Measurements from ENCODE around the gene SMLR1. TPM values are rescaled to one million over a fixed set of nuclear protein-coding genes. Genes with fewer than 3 reads are reported as not detected.

The SMLR1 gene
- total RNA-seq, 6 experiments from 2014 or later, result not detected

DNA sequence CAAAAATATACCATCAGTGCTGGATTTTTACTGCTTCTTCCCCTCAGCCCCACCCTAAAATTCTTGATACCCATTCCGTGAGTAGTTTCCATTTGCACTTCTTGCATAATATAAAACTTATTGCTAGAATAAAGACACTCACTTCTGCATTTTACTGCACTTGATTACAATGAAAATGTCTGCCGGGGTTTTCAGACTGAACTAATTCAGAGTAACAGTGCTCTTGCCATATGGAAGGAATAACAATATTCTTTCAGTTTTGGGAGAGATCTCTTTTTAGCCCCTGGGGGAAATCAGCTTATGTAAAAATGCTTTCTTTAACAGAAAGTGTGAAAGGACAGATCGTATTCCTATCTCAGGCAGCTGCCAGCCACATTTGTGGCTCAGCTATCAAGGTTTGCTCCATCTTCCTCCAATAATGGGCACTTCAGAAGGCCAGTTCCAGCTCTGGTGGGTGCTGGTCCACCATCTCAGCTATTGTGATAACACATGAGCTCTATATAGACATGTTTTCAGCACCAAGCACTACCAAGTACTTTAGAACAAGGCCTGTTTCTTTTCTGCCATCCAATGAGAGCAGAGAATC is 8.9 kb downstream of the SMLR1 start:
- Mint-ChIP-seq H3K4me1 (ENCODE audit: low read depth) (peaks cover 12% of the 10 kb centered on the region), H3K27ac (no peak overlapping the region), H3K9me3 (no peaks in the 10 kb centered on the region), H3K4me3 (no peak overlapping the region), H3K36me3 (ENCODE audit: low read depth) (peaks cover 6% of the 10 kb centered on the region; the same call in 1 of the 2 replicates), H3K27me3 (ENCODE audit: insufficient read depth) (no peaks in the 10 kb centered on the region)
- TF ChIP-seq, protein P1, sequence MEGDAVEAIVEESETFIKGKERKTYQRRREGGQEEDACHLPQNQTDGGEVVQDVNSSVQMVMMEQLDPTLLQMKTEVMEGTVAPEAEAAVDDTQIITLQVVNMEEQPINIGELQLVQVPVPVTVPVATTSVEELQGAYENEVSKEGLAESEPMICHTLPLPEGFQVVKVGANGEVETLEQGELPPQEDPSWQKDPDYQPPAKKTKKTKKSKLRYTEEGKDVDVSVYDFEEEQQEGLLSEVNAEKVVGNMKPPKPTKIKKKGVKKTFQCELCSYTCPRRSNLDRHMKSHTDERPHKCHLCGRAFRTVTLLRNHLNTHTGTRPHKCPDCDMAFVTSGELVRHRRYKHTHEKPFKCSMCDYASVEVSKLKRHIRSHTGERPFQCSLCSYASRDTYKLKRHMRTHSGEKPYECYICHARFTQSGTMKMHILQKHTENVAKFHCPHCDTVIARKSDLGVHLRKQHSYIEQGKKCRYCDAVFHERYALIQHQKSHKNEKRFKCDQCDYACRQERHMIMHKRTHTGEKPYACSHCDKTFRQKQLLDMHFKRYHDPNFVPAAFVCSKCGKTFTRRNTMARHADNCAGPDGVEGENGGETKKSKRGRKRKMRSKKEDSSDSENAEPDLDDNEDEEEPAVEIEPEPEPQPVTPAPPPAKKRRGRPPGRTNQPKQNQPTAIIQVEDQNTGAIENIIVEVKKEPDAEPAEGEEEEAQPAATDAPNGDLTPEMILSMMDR (IDR thresholded peaks at IDR 0.05), result no peak
- DNase-seq, result no peak

- no peak for DNase-seq
- Mint-ChIP-seq H3K36me3 (ENCODE audit: low read depth) (peaks cover 6% of the 10 kb centered on the region; the same call in 1 of the 2 replicates), H3K4me3 (no peak overlapping the region), H3K9me3 (no peaks in the 10 kb centered on the region), H3K27me3 (ENCODE audit: insufficient read depth) (no peaks in the 10 kb centered on the region), H3K27ac (no peak overlapping the region), H3K4me1 (ENCODE audit: low read depth) (peaks cover 22% of the 10 kb centered on the region)
- TF ChIP-seq, protein P1 (IDR thresholded peaks at IDR 0.05), result no peak
Measured at GRCh38 chr6:130837067-130837466, 9.9 kb downstream of the SMLR1 start.

GRCh38 chr6:130838250-130838860 is 11.1 kb downstream of the SMLR1 start:
- TF ChIP-seq, protein P1 (IDR thresholded peaks at IDR 0.05), result no peak
- no peak for DNase-seq
- H3K9me3 Mint-ChIP-seq, result no peaks in the 10 kb centered on the region
- no peak overlapping the region for H3K27ac Mint-ChIP-seq
- peaks cover 27% of the 10 kb centered on the region for H3K4me1 Mint-ChIP-seq (ENCODE audit: low read depth)
- H3K27me3 Mint-ChIP-seq (ENCODE audit: insufficient read depth), result no peaks in the 10 kb centered on the region
- peaks cover 6% of the 10 kb centered on the region; the same call in 1 of the 2 replicates for H3K36me3 Mint-ChIP-seq (ENCODE audit: low read depth)
- no peak overlapping the region for H3K4me3 Mint-ChIP-seq

GRCh38 chr6:130838951-130839350 is 11.7 kb downstream of the SMLR1 start:
- TF ChIP-seq, protein P1 (IDR thresholded peaks at IDR 0.05), result no peak
- no peak for DNase-seq
- Mint-ChIP-seq H3K27ac (no peak overlapping the region), H3K36me3 (ENCODE audit: low read depth) (peaks cover 6% of the 10 kb centered on the region; the same call in 1 of the 2 replicates), H3K27me3 (ENCODE audit: insufficient read depth) (no peaks in the 10 kb centered on the region), H3K4me3 (no peak overlapping the region), H3K4me1 (ENCODE audit: low read depth) (peaks cover 33% of the 10 kb centered on the region), H3K9me3 (no peaks in the 10 kb centered on the region)

- no peak overlapping the region for H3K27ac Mint-ChIP-seq
- H3K36me3 Mint-ChIP-seq (ENCODE audit: low read depth), result peaks cover 6% of the 10 kb centered on the region; the same call in 1 of the 2 replicates
- H3K4me3 Mint-ChIP-seq, result no peak overlapping the region
- no peaks in the 10 kb centered on the region for H3K9me3 Mint-ChIP-seq
- no peak for DNase-seq
- peaks cover 30% of the 10 kb centered on the region for H3K4me1 Mint-ChIP-seq (ENCODE audit: low read depth)
- H3K27me3 Mint-ChIP-seq (ENCODE audit: insufficient read depth), result no peaks in the 10 kb centered on the region
- TF ChIP-seq, protein P1 (IDR thresholded peaks at IDR 0.05), result no peak
Measured at GRCh38 chr6:130839379-130839778, 12.2 kb downstream of the SMLR1 start.
